Stimulated activated CD4-positive, alpha-beta T cell treated with anti-CD3 and anti-CD28 coated beads, Interleukin-2, amount 100 ng/mL, for 48 hours (primary cell): Measurements from ENCODE around the gene ELF5.

Experiments used
- DNase-seq, 2 donors: peaks; one replicate each; pipeline ENCODE4 v3.0.0-alpha.2; 2020

Gene ELF5

GRCh38 chr11:34513682-34514449, at the start of gene ELF5:
TSS of gene ELF5 (minus strand) at chr11:34513794. CDS start at chr11:34505749, 8,045 bp downstream.
- DNase-seq = no peak

DNA sequence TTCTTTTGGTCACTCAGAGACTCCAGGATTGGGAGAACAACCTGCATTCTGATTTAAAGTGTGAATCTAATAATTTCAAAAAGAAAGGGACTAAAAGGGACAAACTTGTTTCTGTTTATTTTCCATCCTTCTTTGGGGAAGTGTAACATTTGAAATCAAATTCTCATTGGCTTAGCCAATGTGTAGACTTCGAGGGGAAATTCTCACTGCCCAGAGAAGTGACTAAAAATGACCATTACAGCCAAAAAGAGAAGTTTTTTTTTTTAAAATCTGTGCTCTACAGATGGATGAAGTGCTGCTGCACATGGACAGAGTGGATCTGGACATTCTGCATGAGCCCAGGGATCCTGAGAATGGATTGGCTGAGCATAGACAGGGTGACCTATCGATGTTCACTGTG, 49.4 kb upstream of the ELF5 start:
- no peak for DNase-seq

DNA sequence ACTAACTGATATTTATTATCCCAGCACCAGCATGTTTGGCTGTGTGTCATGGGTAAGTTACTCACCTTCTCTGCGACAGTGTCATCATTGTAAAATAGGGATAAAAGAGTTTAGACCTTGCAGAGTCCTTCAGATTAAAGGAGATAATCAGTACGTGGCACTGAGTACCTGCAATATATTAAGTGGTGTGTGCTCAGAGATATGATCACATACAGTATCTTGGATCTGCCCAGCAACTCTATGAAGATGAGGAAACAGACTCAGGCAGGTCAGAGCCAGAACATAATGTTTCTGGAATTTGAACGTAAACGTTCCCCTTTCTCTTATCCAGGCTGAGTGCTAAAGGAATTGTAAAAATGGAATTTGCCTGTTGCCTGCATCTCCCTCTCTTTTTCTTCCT, 46.9 kb upstream of the ELF5 start:
- no peak for DNase-seq

GRCh38 chr11:34558673-34559072, 45.1 kb upstream of the ELF5 start:
- no peak for DNase-seq

DNA sequence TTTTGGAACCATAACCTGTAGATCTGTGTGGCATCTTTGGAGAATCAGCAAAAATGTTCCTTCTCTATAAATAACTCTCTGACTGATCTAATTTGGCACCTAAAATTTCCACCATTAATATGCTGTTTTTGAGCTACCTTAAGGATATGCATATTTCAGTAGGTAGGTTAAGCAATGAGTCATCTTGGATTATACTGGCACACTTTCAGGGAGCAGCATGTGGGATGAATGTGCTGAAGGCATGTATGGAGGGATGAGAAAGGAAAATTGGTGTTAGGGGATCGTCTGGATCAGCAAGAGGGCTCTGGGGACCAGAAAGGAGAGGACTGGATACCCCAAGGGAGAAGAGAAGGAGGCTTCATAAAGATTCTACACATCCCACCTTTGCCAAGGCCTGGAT, 44.6 kb upstream of the ELF5 start:
- no peak for DNase-seq

DNA sequence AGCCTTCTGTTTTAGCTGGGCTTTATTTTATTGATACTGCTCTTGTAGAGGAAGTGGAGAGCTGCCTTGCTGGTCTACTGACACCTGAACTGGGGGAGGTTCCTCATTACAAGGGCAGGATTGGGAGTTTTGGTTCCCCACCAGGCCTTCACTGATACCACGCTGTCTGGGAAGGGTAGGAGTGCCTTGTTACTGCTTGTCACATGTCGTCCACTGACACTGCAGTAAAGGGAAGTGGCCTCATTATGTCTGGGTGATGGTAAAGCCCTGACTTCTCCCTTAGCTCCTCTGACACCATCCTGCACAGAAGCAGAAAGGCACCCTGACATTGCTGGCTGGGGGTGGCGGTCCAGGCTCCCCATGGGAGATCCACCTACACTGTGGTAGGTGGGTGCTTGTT, 38.7 kb upstream of the ELF5 start:
- no peak for DNase-seq

GRCh38 chr11:34549271-34549670, 35.7 kb upstream of the ELF5 start:
- no peak for DNase-seq

- no peak for DNase-seq
Measured at GRCh38 chr11:34548278-34548677, 34.7 kb upstream of the ELF5 start.

GRCh38 chr11:34546511-34547209, 33.1 kb upstream of the ELF5 start:
- DNase-seq = no peak

DNA sequence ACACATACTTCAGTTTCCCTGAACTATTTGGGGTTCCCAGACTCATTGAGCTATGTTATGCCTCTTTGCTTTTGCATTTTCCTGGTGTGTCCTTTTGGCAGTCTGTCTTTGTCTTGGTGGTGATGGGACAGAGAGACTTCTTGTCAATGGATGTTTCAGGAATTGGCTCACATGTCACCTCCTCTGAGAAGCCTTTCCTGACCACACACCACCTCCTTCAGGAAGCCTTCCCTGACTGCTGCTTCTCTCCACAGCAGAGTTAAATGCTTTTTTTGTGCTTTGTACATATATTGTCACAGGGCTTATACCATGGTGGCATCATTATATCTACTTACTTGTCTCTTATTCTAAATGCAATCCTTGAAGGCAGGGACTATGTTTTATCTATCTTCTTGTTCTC, 28.5 kb upstream of the ELF5 start:
- no peak for DNase-seq

- no peak for DNase-seq
Measured at GRCh38 chr11:34540870-34541269, 27.3 kb upstream of the ELF5 start.

- no peak for DNase-seq
Measured at GRCh38 chr11:34537636-34538035, 24.0 kb upstream of the ELF5 start.

GRCh38 chr11:34536056-34536455, 22.5 kb upstream of the ELF5 start:
- no peak for DNase-seq

DNA sequence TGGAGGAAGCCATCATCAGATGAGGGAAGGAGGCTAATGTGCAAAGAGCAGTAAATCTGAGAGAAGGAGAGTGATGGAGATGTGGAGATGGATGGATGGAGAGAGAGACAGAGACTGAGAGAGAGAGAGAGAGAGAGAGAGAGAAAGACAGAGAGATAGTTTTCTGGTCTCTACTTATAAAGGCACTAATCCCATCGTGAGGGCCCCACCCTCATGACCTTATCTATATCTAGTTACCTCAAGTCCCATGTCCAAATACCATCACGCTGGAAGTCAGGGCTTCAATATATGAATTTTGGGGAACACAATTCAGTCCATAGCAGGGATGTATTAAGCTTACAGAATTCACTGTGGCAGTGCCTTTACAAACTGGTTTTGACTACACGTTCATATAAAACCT, 21.2 kb upstream of the ELF5 start:
- no peak for DNase-seq

- no peak for DNase-seq
Measured at GRCh38 chr11:34531663-34532062, 18.1 kb upstream of the ELF5 start.

- no peak for DNase-seq
Measured at GRCh38 chr11:34530545-34531234, 17.1 kb upstream of the ELF5 start.

DNA sequence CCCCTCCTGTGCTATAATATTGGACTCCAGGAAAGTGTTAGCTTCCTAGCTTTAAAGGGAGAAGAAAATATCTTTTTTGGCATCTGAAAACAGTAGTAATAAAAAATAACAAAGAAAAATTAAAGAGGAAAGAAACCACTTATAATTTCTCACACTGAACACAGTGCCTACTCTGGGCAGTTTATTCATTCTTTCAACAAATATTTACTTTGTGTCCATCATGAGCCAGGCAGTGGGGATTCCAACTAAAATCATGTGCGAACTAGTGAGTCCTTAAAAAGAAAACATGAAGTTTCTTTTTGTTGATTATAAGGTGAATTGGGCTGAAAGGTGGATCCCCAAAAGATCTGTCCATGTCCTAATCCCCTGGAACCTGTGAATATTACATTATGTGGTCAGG, 16.0 kb upstream of the ELF5 start:
- no peak for DNase-seq

- no peak for DNase-seq
Measured at GRCh38 chr11:34528072-34528471, 14.5 kb upstream of the ELF5 start.

GRCh38 chr11:34525888-34526657, 12.5 kb upstream of the ELF5 start:
- DNase-seq = no peak

GRCh38 chr11:34525098-34525497, 11.5 kb upstream of the ELF5 start:
- DNase-seq = no peak

DNA sequence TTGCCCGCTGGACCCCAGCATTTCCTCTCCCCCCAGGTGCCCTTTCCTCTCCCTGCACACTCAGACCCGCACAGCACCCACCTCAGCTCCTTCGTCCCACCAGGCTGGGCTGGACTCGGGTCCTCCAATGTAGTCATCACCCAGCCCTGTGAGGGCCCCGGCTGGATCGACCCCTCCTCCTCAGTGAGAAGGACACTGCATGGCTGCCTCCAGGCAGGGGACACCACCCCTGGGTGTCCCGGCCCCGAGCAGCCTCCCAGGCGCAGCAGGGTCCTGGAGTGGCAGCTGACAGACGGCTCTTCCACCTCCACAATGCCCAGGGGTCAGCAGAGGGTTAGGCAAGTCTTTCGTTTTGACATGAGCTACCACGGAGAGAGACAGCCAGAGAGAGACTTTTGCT, 11.1 kb upstream of the ELF5 start:
- DNase-seq = no peak

- no peak for DNase-seq
Measured at GRCh38 chr11:34523053-34523452, 9.5 kb upstream of the ELF5 start.

DNA sequence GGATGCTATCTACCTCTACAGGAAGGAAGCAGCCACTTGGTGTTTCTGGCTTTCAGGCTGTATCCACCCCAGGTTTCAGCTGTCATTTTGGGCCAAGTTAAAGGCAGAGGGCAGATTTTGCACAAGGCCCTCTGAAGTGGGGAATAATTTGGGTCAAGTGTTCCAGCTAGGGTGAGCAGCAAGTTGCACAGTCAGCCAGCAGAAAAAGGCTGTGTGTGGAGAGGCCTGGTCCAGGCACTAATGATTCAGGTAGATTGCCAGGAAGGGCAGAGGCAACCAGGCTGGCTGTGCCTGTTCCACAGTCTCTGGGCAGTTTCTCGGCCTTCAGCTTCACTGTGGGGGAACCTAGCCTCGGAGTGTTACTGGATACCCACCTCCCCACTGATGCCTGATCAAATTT, 8.6 kb upstream of the ELF5 start:
- no peak for DNase-seq
